Measurements from ENCODE around the gene KRTAP4-7.

- TF ChIP-seq CTCF (IDR thresholded peaks at IDR 0.05; ENCODE audit: low read length) (no peak), EZH2 (optimal IDR thresholded peaks at IDR 0.05; ENCODE audit: low read depth, low read length) (no peak), EZH2phosphoT487 (IDR thresholded peaks at IDR 0.05; ENCODE audit: low read length) (no peak)
Measured at GRCh38 chr17:41052566-41052965, 31.4 kb upstream of the KRTAP4-7 start.
